Body of pancreas (tissue), 4 donors: Measurements from ENCODE around the gene PTPRN2. TPM values are rescaled to one million over a fixed set of nuclear protein-coding genes. Genes with fewer than 3 reads are reported as not detected.

Source experiments
- ATAC-seq: fragments of 150-250 bp; one replicate; pipeline ENCODE4 v1.9.1; 2016
- DNase-seq, 4 donors: peaks; one replicate each; pipeline ENCODE4 v3.0.0-alpha.2; 2019
- H3K27ac ChIP-seq, 4 donors: fragments of 200-600 bp; sonication (generic); 1 replicate in 3 of 4; 2 replicates in 1 of 4; pipeline versions ENCODE4 v1.5.1 to v1.6.1; 2016 to 2019; ENCODE audit warnings: mild to moderate bottlenecking in 1 of 4, mixed read lengths in 1 of 4, moderate library complexity in 1 of 4
- H3K27me3 ChIP-seq, 2 donors: fragments of 200-600 bp; sonication (generic); one replicate each; pipeline ENCODE4 v1.6.0; 2016; ENCODE audit warnings: mild to moderate bottlenecking in 1 of 2
- H3K36me3 ChIP-seq, 2 donors: fragments of 200-600 bp; sonication (generic); replicated peaks in 1 of 2; 2 replicates each; pipeline ENCODE4 v1.5.1; 2016; ENCODE audit warnings: low read depth in 2 of 2; ENCODE audit not compliant: insufficient read depth in 1 of 2
- H3K4me1 ChIP-seq: fragments of 200-600 bp; sonication (generic); one replicate; pipeline ENCODE4 v1.6.0; 2016
- H3K4me3 ChIP-seq, 2 donors: fragments of 200-600 bp; sonication (generic); 1 replicate in 1 of 2; 2 replicates in 1 of 2; pipeline ENCODE4 v1.5.1; 2016 to 2019
- H3K9me3 ChIP-seq, 3 donors: fragments of 200-600 bp; sonication (generic); 1 replicate in 2 of 3; 2 replicates in 1 of 3; pipeline ENCODE4 v1.5.1; 2016
- POLR2A ChIP-seq, 3 donors: fragments of 450-650 bp; IDR thresholded peaks; one replicate each; pipeline ENCODE4 v1.6.1; 2016; ENCODE audit warnings: antibody characterized with exemption in 3 of 3, mild to moderate bottlenecking in 2 of 3
- WGBS, 2 donors: methylation state at CpG; one replicate each; pipeline ENCODE4 v1.1.5; 2017; 5-methylcytosine and 5-hydroxymethylcytosine counted together
- intact Hi-C: fragments of 100-400 bp; cut with DNase I; formaldehyde crosslinking; loops from one replicate; pipeline ENCODE4 v1.15.1; 2023
- total RNA-seq, 2 donors: library from RNA; depleted of rRNA; stranded (reverse); fragments of >200 nt; gene quantifications; one replicate each; pipeline ENCODE4 v1.1.0, GENCODE V29; 2016
- TF ChIP-seq, protein P1 (sequence below), 7 experiments: fragments of 450-650 bp in 4 of 7; fragments of 200-600 bp in 3 of 7; sonication (generic) in 3 of 7; IDR thresholded peaks; one replicate each; pipeline ENCODE4 v1.5.1; 2016 to 2019; ENCODE audit warnings: antibody characterized with exemption in 7 of 7

PTPRN2 gene
- total RNA-seq, 2 donors from 2014 or later, result 31.6 to 76.1 TPM

DNA sequence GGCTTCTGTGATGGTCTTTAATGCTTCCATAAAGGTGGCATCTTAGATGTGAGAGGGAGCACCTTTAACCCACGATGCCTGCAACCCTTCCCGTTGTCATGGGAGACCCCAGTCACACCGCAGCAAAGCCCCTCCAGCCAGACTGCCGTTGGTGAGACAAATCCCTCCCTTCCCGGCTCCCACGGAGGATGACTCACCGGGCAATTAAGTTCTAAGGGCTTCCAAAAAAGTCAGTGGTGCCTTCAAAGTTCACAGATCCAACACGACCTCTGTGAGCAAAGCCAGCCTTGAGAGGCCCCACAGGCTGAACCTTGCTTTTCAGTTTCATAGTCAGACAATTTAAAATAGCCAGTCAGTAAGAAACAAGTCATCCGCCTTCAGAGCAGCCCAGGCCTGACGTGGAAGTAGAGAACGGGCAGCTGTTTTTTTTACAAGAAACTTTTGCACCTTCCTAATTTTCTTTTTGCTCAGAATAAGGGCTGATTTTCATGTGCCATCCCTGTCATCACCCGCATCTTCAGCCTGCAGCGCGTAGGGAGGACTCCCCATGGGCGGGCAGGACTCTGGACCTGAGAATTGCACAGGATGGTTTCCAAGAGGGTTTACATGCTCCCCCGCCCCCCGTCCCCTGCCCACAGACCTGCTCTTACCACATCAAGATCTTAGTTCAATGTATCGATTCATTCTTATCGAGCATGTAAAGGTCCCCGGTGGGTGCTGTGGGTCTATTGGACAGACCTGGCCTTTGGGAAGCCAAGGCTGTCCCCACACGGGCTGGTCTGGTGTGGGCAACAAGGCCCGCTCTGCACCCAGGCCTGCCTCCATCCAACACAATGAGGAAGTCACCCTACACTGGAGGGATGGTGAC lies 916.9 kb downstream of the PTPRN2 start:
- Histone ChIP-seq H3K9me3 (no peaks in the 10 kb centered on the region), H3K36me3 (no peaks in the 10 kb centered on the region), H3K4me3 (no peak overlapping the region), H3K4me1 (no peaks in the 10 kb centered on the region), H3K27me3 (no peaks in the 10 kb centered on the region), H3K27ac (no peak overlapping the region)
- 80 to 81% methylated on average over 20 to 22 of the region's 22 CpGs for WGBS, 2 donors
- peak in 1 of 4 donors; percentile 7 for DNase-seq
- TF ChIP-seq, protein P1, sequence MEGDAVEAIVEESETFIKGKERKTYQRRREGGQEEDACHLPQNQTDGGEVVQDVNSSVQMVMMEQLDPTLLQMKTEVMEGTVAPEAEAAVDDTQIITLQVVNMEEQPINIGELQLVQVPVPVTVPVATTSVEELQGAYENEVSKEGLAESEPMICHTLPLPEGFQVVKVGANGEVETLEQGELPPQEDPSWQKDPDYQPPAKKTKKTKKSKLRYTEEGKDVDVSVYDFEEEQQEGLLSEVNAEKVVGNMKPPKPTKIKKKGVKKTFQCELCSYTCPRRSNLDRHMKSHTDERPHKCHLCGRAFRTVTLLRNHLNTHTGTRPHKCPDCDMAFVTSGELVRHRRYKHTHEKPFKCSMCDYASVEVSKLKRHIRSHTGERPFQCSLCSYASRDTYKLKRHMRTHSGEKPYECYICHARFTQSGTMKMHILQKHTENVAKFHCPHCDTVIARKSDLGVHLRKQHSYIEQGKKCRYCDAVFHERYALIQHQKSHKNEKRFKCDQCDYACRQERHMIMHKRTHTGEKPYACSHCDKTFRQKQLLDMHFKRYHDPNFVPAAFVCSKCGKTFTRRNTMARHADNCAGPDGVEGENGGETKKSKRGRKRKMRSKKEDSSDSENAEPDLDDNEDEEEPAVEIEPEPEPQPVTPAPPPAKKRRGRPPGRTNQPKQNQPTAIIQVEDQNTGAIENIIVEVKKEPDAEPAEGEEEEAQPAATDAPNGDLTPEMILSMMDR (IDR thresholded peaks at IDR 0.05), result no peak
- no peak for TF ChIP-seq POLR2A (IDR thresholded peaks at IDR 0.05)
- ATAC-seq, result no peak
- intact Hi-C loops, result no loop called here

GRCh38 chr7:157669768-157670351 lies 917.8 kb downstream of the PTPRN2 start:
- no peaks in the 10 kb centered on the region for H3K4me1 ChIP-seq
- TF ChIP-seq POLR2A (IDR thresholded peaks at IDR 0.05), result no peak
- TF ChIP-seq, protein P1 (IDR thresholded peaks at IDR 0.05), result no peak
- DNase-seq (peak in 1 of 4 donors; percentile 6), ATAC-seq (no peak)
- no peaks in the 10 kb centered on the region for H3K36me3 ChIP-seq
- intact Hi-C loops, result no loop called here
- no peaks in the 10 kb centered on the region for H3K27me3 ChIP-seq
- no peaks in the 10 kb centered on the region for H3K9me3 ChIP-seq
- no peak overlapping the region for H3K4me3 ChIP-seq
- 64 to 72% methylated on average over 20 to 33 of the region's 33 CpGs for WGBS, 2 donors
- no peak overlapping the region for H3K27ac ChIP-seq

- H3K27ac ChIP-seq, result no peak overlapping the region
- no peaks in the 10 kb centered on the region for H3K4me1 ChIP-seq
- no peak overlapping the region for H3K4me3 ChIP-seq
- WGBS, 2 donors, result 84 to 86% methylated on average over 17 to 33 of the region's 33 CpGs
- H3K9me3 ChIP-seq, result no peaks in the 10 kb centered on the region
- no peaks in the 10 kb centered on the region for H3K27me3 ChIP-seq
- TF ChIP-seq, protein P1 (IDR thresholded peaks at IDR 0.05), result no peak
- TF ChIP-seq POLR2A (IDR thresholded peaks at IDR 0.05), result no peak
- DNase-seq (no peak), ATAC-seq (no peak)
- H3K36me3 ChIP-seq, result no peaks in the 10 kb centered on the region
- intact Hi-C loops, result no loop called here
Measured at GRCh38 chr7:157668884-157669767, 918.5 kb downstream of the PTPRN2 start.

GRCh38 chr7:157668221-157668883 lies 919.3 kb downstream of the PTPRN2 start:
- Histone ChIP-seq H3K4me1 (no peaks in the 10 kb centered on the region), H3K36me3 (no peaks in the 10 kb centered on the region), H3K9me3 (no peaks in the 10 kb centered on the region), H3K27me3 (no peaks in the 10 kb centered on the region), H3K27ac (no peak overlapping the region), H3K4me3 (no peak overlapping the region)
- DNase-seq (no peak), ATAC-seq (no peak)
- 59 to 77% methylated on average over 22 of the region's 22 CpGs for WGBS, 2 donors
- intact Hi-C loops, result no loop called here
- TF ChIP-seq, protein P1 (IDR thresholded peaks at IDR 0.05), result no peak
- no peak for TF ChIP-seq POLR2A (IDR thresholded peaks at IDR 0.05)
